ENCODE measurements around the gene HLA-DRA. TPM values are rescaled to one million over a fixed set of nuclear protein-coding genes. Genes with fewer than 3 reads are reported as not detected.
A peak's percentile ranks its signal among the peaks of the same experiment; 100 is the strongest.

HLA-DRA gene
- 10 to 100 TPM in 1 of 2 donors, 1 to 10 TPM in 1; 9.2 to 18.8 TPM for total RNA-seq

- DNase-seq (peak; percentile 8 to 60), ATAC-seq (replicated peaks in 1 of 2) (peak; percentile 83 to 87)
- Mint-ChIP-seq H3K4me3 (peak within 1 kb of the TSS; percentile 48 to 74), H3K4me1 (ENCODE audit: low read depth) (peaks cover 16% of the 10 kb centered on the region), H3K27ac (no peak within 1 kb of the TSS), H3K9me3 (no peaks in the 10 kb centered on the region), H3K27me3 (ENCODE audit: low read depth) (peaks cover 52% of the 10 kb centered on the region), H3K36me3 (ENCODE audit: insufficient read depth in 2 of 2) (no peaks in the 10 kb centered on the region)
Observed at GRCh38 chr6:32439602-32440214, at the start of gene HLA-DRA. HLA-DRA (plus strand) TSS chr6:32439887; CDS start chr6:32439951, 64 bp downstream.

DNA sequence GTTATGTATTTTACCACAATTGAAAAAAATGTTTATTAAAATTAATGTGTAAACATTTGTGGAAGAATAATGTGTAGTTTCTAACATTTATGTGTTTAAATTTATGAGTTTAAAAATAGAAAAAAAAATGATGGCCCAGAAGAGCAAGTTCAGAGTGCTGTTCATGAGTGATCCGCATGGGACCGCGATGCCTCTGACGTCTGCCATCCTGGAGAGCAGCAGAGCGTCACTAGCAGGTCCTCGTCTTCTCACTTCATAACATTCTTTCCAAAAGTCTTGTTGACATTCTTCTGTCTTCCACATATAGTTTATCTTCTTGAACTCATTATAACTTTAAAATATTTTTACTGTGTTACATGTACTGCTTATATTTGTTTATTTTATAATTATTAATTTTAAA lies 48.2 kb upstream of the HLA-DRA start:
- ATAC-seq (replicated peaks in 1 of 2), result no peak
- Mint-ChIP-seq H3K9me3 (no peaks in the 10 kb centered on the region), H3K27ac (no peak overlapping the region), H3K36me3 (ENCODE audit: insufficient read depth in 2 of 2) (no peaks in the 10 kb centered on the region), H3K27me3 (ENCODE audit: low read depth) (peaks cover 53% of the 10 kb centered on the region), H3K4me3 (no peak overlapping the region), H3K4me1 (ENCODE audit: low read depth) (no peaks in the 10 kb centered on the region)
- no peak for DNase-seq

GRCh38 chr6:32393665-32394420 lies 45.8 kb upstream of the HLA-DRA start:
- peaks cover 44% of the 10 kb centered on the region for H3K27me3 Mint-ChIP-seq (ENCODE audit: low read depth)
- no peak for ATAC-seq (replicated peaks in 1 of 2)
- peaks cover 7% of the 10 kb centered on the region for H3K4me1 Mint-ChIP-seq (ENCODE audit: low read depth)
- H3K36me3 Mint-ChIP-seq (ENCODE audit: insufficient read depth in 2 of 2), result no peaks in the 10 kb centered on the region
- no peak overlapping the region for H3K27ac Mint-ChIP-seq
- no peak overlapping the region for H3K4me3 Mint-ChIP-seq
- DNase-seq, result no peak
- H3K9me3 Mint-ChIP-seq, result no peaks in the 10 kb centered on the region

DNA sequence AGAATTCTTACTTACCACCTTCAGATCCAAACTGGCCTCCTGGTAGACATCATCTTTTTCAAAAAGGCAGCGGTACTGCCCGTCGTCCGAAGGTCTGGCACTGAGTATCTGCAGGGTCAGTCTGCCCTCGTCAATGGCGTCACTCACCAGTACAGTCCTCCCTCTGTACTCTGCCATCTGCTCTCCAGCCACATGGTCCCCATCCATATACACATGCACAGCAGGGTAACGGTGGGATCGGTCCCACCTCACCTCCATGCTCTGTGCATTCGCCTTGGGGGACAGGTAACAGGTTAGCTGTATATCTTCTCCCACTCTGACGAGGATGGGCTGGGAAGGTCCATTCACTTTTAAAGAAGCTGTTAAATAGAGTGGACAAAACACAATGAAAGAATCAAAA lies 43.7 kb upstream of the HLA-DRA start:
- Mint-ChIP-seq H3K36me3 (ENCODE audit: insufficient read depth in 2 of 2) (no peaks in the 10 kb centered on the region), H3K4me3 (no peak overlapping the region), H3K4me1 (ENCODE audit: low read depth) (peaks cover 7% of the 10 kb centered on the region), H3K27ac (no peak overlapping the region), H3K27me3 (ENCODE audit: low read depth) (peaks cover 36% of the 10 kb centered on the region), H3K9me3 (no peaks in the 10 kb centered on the region)
- ATAC-seq (replicated peaks in 1 of 2) (no peak), DNase-seq (no peak)

GRCh38 chr6:32397252-32397920 lies 42.3 kb upstream of the HLA-DRA start:
- no peak for DNase-seq
- Mint-ChIP-seq H3K4me1 (ENCODE audit: low read depth) (peaks cover 7% of the 10 kb centered on the region), H3K27ac (no peak overlapping the region), H3K27me3 (ENCODE audit: low read depth) (peaks cover 36% of the 10 kb centered on the region), H3K9me3 (no peaks in the 10 kb centered on the region), H3K4me3 (peak overlapping the region in 1 of 2 donors; percentile 2), H3K36me3 (ENCODE audit: insufficient read depth in 2 of 2) (no peaks in the 10 kb centered on the region)
- ATAC-seq (replicated peaks in 1 of 2), result peak; percentile 34 to 71

- ATAC-seq (replicated peaks in 1 of 2) (no peak), DNase-seq (no peak)
- peaks cover 37% of the 10 kb centered on the region for H3K27me3 Mint-ChIP-seq (ENCODE audit: low read depth)
- H3K27ac Mint-ChIP-seq, result no peak overlapping the region
- H3K4me3 Mint-ChIP-seq, result no peak overlapping the region
- H3K36me3 Mint-ChIP-seq (ENCODE audit: insufficient read depth in 2 of 2), result no peaks in the 10 kb centered on the region
- H3K4me1 Mint-ChIP-seq (ENCODE audit: low read depth), result peaks cover 7% of the 10 kb centered on the region
- no peaks in the 10 kb centered on the region for H3K9me3 Mint-ChIP-seq
Observed at GRCh38 chr6:32401284-32401963, 38.3 kb upstream of the HLA-DRA start.

GRCh38 chr6:32402812-32403211 lies 36.9 kb upstream of the HLA-DRA start:
- no peak for ATAC-seq (replicated peaks in 1 of 2)

GRCh38 chr6:32405656-32406055 lies 34.0 kb upstream of the HLA-DRA start:
- Mint-ChIP-seq H3K36me3 (ENCODE audit: insufficient read depth in 2 of 2) (no peaks in the 10 kb centered on the region), H3K4me3 (no peak overlapping the region), H3K4me1 (ENCODE audit: low read depth) (no peaks in the 10 kb centered on the region), H3K27ac (no peak overlapping the region), H3K27me3 (ENCODE audit: low read depth) (peaks cover 52% of the 10 kb centered on the region), H3K9me3 (no peaks in the 10 kb centered on the region)
- ATAC-seq (replicated peaks in 1 of 2), result no peak
- DNase-seq, result no peak

More at GRCh38 chr6:32402812-32403211, 36.9 kb upstream of the HLA-DRA start:
- Mint-ChIP-seq H3K4me3 (no peak overlapping the region), H3K9me3 (no peaks in the 10 kb centered on the region), H3K4me1 (ENCODE audit: low read depth) (no peaks in the 10 kb centered on the region), H3K36me3 (ENCODE audit: insufficient read depth in 2 of 2) (no peaks in the 10 kb centered on the region), H3K27me3 (ENCODE audit: low read depth) (peaks cover 50% of the 10 kb centered on the region), H3K27ac (no peak overlapping the region)
- DNase-seq, result no peak

GRCh38 chr6:32406197-32406596 lies 33.5 kb upstream of the HLA-DRA start:
- no peaks in the 10 kb centered on the region for H3K9me3 Mint-ChIP-seq
- no peak overlapping the region for H3K27ac Mint-ChIP-seq
- H3K36me3 Mint-ChIP-seq (ENCODE audit: insufficient read depth in 2 of 2), result no peaks in the 10 kb centered on the region
- no peak for DNase-seq
- H3K4me3 Mint-ChIP-seq, result no peak overlapping the region
- peaks cover 56% of the 10 kb centered on the region for H3K27me3 Mint-ChIP-seq (ENCODE audit: low read depth)
- no peak for ATAC-seq (replicated peaks in 1 of 2)
- H3K4me1 Mint-ChIP-seq (ENCODE audit: low read depth), result no peaks in the 10 kb centered on the region

DNA sequence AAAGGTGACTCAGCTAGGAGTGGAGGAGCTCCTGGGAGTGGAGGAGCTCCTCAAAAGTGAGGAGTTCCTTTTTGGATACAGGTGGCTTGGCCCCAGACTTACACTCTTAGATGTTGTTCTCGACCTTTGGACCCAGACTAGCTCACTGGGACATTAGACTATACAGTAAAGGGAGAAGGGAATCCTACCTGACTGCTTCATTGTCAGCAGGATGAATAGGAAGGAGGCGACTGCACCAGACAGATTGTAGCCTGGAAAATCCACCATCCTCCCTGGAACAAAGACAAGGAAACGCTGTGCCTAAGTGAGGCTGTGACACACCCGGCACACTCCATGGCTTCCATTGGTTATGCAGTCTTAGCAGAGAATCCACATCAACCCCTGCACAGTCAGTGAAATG lies 32.8 kb upstream of the HLA-DRA start, which contains the start of gene BTNL2:
TSS of gene BTNL2 (minus strand) at position 325 of the 400 bp plus-strand sequence. CDS start at position 267, 58 bp downstream.
- H3K4me1 Mint-ChIP-seq (ENCODE audit: low read depth), result no peaks in the 10 kb centered on the region
- no peak within 1 kb of the TSS for H3K4me3 Mint-ChIP-seq
- no peak for ATAC-seq (replicated peaks in 1 of 2)
- no peaks in the 10 kb centered on the region for H3K9me3 Mint-ChIP-seq
- no peaks in the 10 kb centered on the region for H3K36me3 Mint-ChIP-seq (ENCODE audit: insufficient read depth in 2 of 2)
- DNase-seq, result no peak
- peaks cover 63% of the 10 kb centered on the region for H3K27me3 Mint-ChIP-seq (ENCODE audit: low read depth)
- H3K27ac Mint-ChIP-seq, result no peak within 1 kb of the TSS

- Mint-ChIP-seq H3K27ac (no peak overlapping the region), H3K27me3 (ENCODE audit: low read depth) (peaks cover 77% of the 10 kb centered on the region), H3K4me3 (no peak overlapping the region), H3K36me3 (ENCODE audit: insufficient read depth in 2 of 2) (no peaks in the 10 kb centered on the region), H3K4me1 (ENCODE audit: low read depth) (peaks cover 13% of the 10 kb centered on the region), H3K9me3 (no peaks in the 10 kb centered on the region)
- no peak for ATAC-seq (replicated peaks in 1 of 2)
- no peak for DNase-seq
Observed at GRCh38 chr6:32410906-32411305, 28.8 kb upstream of the HLA-DRA start.

DNA sequence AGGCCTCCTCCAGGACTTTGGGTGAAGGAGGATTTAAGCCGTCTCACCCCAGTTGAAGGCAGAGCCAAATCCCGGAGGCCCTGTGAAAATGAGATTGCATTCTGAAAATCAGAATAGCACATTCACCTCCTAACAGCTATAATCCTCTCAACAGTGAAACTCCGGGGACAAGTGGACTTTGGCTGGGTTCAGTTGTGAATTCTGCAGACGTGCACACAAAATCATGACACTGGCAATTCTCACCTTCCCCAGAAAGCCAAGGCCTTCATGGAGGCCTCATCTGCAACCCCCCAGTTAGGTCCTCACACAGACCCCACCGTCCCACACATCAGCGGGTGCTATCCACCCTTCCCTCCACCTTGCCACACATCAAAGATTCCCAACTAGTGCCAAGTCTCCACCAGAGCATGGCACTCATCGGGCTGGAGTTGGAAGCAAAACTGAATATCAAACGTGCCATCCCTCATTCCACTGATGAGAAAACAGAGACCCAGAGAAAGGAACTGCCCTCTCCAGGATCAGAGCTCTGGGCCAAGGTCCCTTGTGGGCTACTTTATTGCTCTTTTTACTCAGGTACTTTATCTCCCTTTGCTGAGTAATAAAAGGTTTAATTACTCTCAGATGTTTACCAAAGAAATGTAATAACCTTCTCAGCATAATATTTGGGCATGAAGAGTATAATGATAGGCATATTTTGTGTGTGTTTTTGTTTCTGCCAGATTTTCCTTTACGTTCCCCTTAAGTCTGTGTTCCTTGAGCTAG lies 27.9 kb upstream of the HLA-DRA start:
- no peak for ATAC-seq (replicated peaks in 1 of 2)
- H3K36me3 Mint-ChIP-seq (ENCODE audit: insufficient read depth in 2 of 2), result no peaks in the 10 kb centered on the region
- peaks cover 73% of the 10 kb centered on the region for H3K27me3 Mint-ChIP-seq (ENCODE audit: low read depth)

More for the DNA sequence above, 27.9 kb upstream of the HLA-DRA start:
- DNase-seq, result no peak
- Mint-ChIP-seq H3K4me3 (no peak overlapping the region), H3K9me3 (no peaks in the 10 kb centered on the region), H3K27ac (no peak overlapping the region), H3K4me1 (ENCODE audit: low read depth) (peaks cover 13% of the 10 kb centered on the region)

Measured in activated T-cell treated with anti-CD3 and anti-CD28 coated beads, Interleukin-2, amount 50 U/mL, for 72 hours (primary cell).